ENCODE results near the gene SUFU. TPM values are rescaled to one million over a fixed set of nuclear protein-coding genes. Genes with fewer than 3 reads are reported as not detected.

Gene SUFU
- total and polyA plus RNA-seq, 2 experiments from 2014 or later: 2.8 to 5.6 TPM

- H3K27me3 Mint-ChIP-seq (ENCODE audit: insufficient read depth, low read depth, poor library complexity): peaks cover 11% of the 10 kb centered on the region
- no peak for DNase-seq (ENCODE audit: low spot score)
These were observed 153.7 kb downstream of the SUFU start for GRCh38 chr10:102657451-102657850.

More at GRCh38 chr10:102657451-102657850, 153.7 kb downstream of the SUFU start:
- no peak overlapping the region for H3K27ac ChIP-seq (ENCODE audit: low read depth)
- Mint-ChIP-seq H3K9me3 (no peaks in the 10 kb centered on the region), H3K27ac (peak overlapping the region; percentile 23; the same call in 1 of the 2 replicates), H3K36me3 (ENCODE audit: low read depth) (peaks cover 25% of the 10 kb centered on the region), H3K4me3 (no peak overlapping the region), H3K4me1 (peaks cover 26% of the 10 kb centered on the region)
- H3K27me3 ChIP-seq (ENCODE audit: insufficient read depth): no peaks in the 10 kb centered on the region
- no peak overlapping the region for H3K4me3 ChIP-seq
- no peaks in the 10 kb centered on the region for H3F3A ChIP-seq (replicated peaks; ENCODE audit: low read depth)
- no peak overlapping the region for H2AFZ ChIP-seq
- no peak for ATAC-seq
- H3K79me2 ChIP-seq (replicated peaks; ENCODE audit: insufficient read depth): peaks cover 8% of the 10 kb centered on the region; the same call in 1 of the 2 replicates
- H3K36me3 ChIP-seq (ENCODE audit: insufficient read depth): no peaks in the 10 kb centered on the region
- H3K4me1 ChIP-seq (ENCODE audit: insufficient read depth): peaks cover 13% of the 10 kb centered on the region; the same call in 1 of the 2 replicates
- H3K4me2 ChIP-seq: no peak overlapping the region
- no peaks in the 10 kb centered on the region; the same call in 1 of the 2 replicates for H4K20me1 ChIP-seq (replicated peaks; ENCODE audit: insufficient read depth)
- no peak for TF ChIP-seq POLR2AphosphoS5 (IDR thresholded peaks at IDR 0.05; ENCODE audit: low read depth)
- no peak for TF ChIP-seq ZNF114 (CRISPR knock-in tag; IDR thresholded peaks at IDR 0.05)
- no peak for TF ChIP-seq CREB1 (CRISPR knock-in tag; IDR thresholded peaks at IDR 0.05; ENCODE audit: low read depth)
- no peak for TF ChIP-seq STAT1 (IDR thresholded peaks at IDR 0.05; ENCODE audit: unreplicated experiment)
- TF ChIP-seq EZH2 (IDR thresholded peaks at IDR 0.05; ENCODE audit: low read depth, unreplicated experiment): no peak
- TF ChIP-seq ETS1 (IDR thresholded peaks at IDR 0.05): no peak
- TF ChIP-seq NANOG (IDR thresholded peaks at IDR 0.05; ENCODE audit: borderline replicate concordance): no peak
- TF ChIP-seq, protein P1, sequence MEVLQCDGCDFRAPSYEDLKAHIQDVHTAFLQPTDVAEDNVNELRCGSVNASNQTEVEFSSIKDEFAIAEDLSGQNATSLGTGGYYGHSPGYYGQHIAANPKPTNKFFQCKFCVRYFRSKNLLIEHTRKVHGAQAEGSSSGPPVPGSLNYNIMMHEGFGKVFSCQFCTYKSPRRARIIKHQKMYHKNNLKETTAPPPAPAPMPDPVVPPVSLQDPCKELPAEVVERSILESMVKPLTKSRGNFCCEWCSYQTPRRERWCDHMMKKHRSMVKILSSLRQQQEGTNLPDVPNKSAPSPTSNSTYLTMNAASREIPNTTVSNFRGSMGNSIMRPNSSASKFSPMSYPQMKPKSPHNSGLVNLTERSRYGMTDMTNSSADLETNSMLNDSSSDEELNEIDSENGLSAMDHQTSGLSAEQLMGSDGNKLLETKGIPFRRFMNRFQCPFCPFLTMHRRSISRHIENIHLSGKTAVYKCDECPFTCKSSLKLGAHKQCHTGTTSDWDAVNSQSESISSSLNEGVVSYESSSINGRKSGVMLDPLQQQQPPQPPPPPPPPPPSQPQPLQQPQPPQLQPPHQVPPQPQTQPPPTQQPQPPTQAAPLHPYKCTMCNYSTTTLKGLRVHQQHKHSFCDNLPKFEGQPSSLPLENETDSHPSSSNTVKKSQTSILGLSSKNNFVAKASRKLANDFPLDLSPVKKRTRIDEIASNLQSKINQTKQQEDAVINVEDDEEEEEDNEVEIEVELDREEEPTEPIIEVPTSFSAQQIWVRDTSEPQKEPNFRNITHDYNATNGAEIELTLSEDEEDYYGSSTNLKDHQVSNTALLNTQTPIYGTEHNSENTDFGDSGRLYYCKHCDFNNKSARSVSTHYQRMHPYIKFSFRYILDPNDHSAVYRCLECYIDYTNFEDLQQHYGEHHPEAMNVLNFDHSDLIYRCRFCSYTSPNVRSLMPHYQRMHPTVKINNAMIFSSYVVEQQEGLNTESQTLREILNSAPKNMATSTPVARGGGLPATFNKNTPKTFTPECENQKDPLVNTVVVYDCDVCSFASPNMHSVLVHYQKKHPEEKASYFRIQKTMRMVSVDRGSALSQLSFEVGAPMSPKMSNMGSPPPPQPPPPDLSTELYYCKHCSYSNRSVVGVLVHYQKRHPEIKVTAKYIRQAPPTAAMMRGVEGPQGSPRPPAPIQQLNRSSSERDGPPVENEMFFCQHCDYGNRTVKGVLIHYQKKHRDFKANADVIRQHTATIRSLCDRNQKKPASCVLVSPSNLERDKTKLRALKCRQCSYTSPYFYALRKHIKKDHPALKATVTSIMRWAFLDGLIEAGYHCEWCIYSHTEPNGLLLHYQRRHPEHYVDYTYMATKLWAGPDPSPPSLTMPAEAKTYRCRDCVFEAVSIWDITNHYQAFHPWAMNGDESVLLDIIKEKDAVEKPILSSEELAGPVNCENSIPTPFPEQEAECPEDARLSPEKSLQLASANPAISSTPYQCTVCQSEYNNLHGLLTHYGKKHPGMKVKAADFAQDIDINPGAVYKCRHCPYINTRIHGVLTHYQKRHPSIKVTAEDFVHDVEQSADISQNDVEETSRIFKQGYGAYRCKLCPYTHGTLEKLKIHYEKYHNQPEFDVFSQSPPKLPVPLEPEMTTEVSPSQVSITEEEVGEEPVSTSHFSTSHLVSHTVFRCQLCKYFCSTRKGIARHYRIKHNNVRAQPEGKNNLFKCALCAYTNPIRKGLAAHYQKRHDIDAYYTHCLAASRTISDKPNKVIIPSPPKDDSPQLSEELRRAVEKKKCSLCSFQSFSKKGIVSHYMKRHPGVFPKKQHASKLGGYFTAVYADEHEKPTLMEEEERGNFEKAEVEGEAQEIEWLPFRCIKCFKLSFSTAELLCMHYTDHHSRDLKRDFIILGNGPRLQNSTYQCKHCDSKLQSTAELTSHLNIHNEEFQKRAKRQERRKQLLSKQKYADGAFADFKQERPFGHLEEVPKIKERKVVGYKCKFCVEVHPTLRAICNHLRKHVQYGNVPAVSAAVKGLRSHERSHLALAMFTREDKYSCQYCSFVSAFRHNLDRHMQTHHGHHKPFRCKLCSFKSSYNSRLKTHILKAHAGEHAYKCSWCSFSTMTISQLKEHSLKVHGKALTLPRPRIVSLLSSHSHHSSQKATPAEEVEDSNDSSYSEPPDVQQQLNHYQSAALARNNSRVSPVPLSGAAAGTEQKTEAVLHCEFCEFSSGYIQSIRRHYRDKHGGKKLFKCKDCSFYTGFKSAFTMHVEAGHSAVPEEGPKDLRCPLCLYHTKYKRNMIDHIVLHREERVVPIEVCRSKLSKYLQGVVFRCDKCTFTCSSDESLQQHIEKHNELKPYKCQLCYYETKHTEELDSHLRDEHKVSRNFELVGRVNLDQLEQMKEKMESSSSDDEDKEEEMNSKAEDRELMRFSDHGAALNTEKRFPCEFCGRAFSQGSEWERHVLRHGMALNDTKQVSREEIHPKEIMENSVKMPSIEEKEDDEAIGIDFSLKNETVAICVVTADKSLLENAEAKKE (CRISPR knock-in tag; IDR thresholded peaks at IDR 0.05): no peak
- TF ChIP-seq, protein P2, sequence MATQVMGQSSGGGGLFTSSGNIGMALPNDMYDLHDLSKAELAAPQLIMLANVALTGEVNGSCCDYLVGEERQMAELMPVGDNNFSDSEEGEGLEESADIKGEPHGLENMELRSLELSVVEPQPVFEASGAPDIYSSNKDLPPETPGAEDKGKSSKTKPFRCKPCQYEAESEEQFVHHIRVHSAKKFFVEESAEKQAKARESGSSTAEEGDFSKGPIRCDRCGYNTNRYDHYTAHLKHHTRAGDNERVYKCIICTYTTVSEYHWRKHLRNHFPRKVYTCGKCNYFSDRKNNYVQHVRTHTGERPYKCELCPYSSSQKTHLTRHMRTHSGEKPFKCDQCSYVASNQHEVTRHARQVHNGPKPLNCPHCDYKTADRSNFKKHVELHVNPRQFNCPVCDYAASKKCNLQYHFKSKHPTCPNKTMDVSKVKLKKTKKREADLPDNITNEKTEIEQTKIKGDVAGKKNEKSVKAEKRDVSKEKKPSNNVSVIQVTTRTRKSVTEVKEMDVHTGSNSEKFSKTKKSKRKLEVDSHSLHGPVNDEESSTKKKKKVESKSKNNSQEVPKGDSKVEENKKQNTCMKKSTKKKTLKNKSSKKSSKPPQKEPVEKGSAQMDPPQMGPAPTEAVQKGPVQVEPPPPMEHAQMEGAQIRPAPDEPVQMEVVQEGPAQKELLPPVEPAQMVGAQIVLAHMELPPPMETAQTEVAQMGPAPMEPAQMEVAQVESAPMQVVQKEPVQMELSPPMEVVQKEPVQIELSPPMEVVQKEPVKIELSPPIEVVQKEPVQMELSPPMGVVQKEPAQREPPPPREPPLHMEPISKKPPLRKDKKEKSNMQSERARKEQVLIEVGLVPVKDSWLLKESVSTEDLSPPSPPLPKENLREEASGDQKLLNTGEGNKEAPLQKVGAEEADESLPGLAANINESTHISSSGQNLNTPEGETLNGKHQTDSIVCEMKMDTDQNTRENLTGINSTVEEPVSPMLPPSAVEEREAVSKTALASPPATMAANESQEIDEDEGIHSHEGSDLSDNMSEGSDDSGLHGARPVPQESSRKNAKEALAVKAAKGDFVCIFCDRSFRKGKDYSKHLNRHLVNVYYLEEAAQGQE (IDR thresholded peaks at IDR 0.05; ENCODE audit: unreplicated experiment): no peak
- no peak for TF ChIP-seq ZNF331 (CRISPR knock-in tag; IDR thresholded peaks at IDR 0.05; ENCODE audit: low read depth)
- TF ChIP-seq CTCF (conservative IDR thresholded peaks at IDR 0.05; ENCODE audit: low read depth in 2 of 2): no peak
- TF ChIP-seq EZH2phosphoT487 (IDR thresholded peaks at IDR 0.05; ENCODE audit: unreplicated experiment): no peak
- no peak for TF ChIP-seq JUNB (IDR thresholded peaks at IDR 0.05; ENCODE audit: unreplicated experiment)
- H3K9me2 ChIP-seq (ENCODE audit: insufficient read depth): no peaks in the 10 kb centered on the region
